ENCODE results near the gene PCSK4. TPM values are rescaled to one million over a fixed set of nuclear protein-coding genes. Genes with fewer than 3 reads are reported as not detected.
A peak's percentile ranks its signal among the peaks of the same experiment; 100 is the strongest.

The PCSK4 gene
- total and polyA plus RNA-seq, 9 of the 15 experiments (the other 6 are each of a cell fraction or from before 2014, with no cell fraction given): 0.01 to 9.1 (median 2.1) TPM; not detected in 1

DNA sequence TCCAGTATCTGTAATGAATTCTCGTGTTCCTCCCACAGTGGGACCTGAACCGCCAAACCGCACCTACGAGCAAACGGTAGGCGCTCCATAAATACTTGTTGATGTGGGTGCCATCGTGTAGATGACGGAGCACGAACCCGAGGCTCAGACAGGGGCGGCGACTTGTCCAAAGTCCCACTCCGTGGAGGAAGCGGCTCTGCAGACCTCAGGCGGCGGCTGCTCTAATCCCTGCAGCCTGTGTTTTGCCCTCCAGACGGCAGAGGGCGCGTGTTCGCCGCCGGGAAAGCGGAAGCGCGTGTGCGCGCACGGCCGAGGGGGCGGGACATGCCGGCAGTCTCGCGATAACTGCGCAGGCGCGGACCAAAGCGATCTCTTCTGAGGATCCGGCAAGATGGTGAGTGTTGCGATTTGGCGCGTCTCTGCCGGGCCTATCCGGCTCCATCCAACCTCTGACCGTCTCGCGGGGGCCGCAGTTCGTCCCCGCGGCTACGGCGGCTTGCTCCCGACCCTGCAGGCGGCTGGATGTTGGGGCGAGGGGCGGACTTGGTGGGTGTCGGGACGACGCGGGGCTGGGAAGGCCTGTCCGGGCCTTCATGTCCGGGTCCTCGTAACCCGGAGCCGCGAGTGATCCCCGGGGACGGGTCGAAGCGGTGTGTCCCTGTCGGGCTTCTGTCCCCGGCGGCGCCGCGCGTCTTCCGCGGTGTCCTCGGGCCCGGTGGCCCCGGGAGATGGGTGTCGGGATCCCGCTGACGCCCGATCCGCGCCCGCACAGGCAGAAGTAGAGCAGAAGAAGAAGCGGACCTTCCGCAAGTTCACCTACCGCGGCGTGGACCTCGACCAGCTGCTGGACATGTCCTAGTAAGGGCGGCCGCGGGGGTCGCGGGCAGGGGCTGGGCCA, 51.9 kb downstream of the PCSK4 start, which contains the start of gene RPS15 (continued):
- TF ChIP-seq, protein P1, sequence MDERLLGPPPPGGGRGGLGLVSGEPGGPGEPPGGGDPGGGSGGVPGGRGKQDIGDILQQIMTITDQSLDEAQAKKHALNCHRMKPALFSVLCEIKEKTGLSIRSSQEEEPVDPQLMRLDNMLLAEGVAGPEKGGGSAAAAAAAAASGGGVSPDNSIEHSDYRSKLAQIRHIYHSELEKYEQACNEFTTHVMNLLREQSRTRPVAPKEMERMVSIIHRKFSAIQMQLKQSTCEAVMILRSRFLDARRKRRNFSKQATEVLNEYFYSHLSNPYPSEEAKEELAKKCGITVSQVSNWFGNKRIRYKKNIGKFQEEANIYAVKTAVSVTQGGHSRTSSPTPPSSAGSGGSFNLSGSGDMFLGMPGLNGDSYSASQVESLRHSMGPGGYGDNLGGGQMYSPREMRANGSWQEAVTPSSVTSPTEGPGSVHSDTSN (CRISPR knock-in tag; IDR thresholded peaks at IDR 0.05; ENCODE audit: low read depth): no peak
- TF ChIP-seq, protein P1 (tag; conservative IDR thresholded peaks at IDR 0.05; ENCODE audit: low read depth): no peak
- TF ChIP-seq TOE1 (IDR thresholded peaks at IDR 0.05; ENCODE audit: borderline replicate concordance) (peak; percentile 72), TOE1 (CRISPR knock-in tag; IDR thresholded peaks at IDR 0.05; ENCODE audit: borderline replicate concordance, low read depth) (no peak), ZNF444 (CRISPR knock-in tag; IDR thresholded peaks at IDR 0.05) (no peak), ZNF584 (CRISPR knock-in tag; IDR thresholded peaks at IDR 0.05; ENCODE audit: low read depth) (no peak), MCM3 (IDR thresholded peaks at IDR 0.05) (no peak), NFRKB (IDR thresholded peaks at IDR 0.05; ENCODE audit: low read depth) (peak; percentile 78), ILK (tag; IDR thresholded peaks at IDR 0.05; ENCODE audit: borderline replicate concordance, low read depth) (no peak), NR2C2 (CRISPR knock-in tag; IDR thresholded peaks at IDR 0.05) (0 out of 2 replicates have a peak, but pooled peaks have one; percentile 52), NR2C2 (tag; IDR thresholded peaks at IDR 0.05) (no peak), U2AF1 (optimal IDR thresholded peaks at IDR 0.05; ENCODE audit: low read depth, low read length) (peak; percentile 96), KLF1 (tag; IDR thresholded peaks at IDR 0.05) (no peak), CREM (IDR thresholded peaks at IDR 0.05; ENCODE audit: low read depth) (peak; percentile 93), NFE2 (IDR thresholded peaks at IDR 0.05; ENCODE audit: low read depth) (peak; percentile 23; the same call in 1 of the 2 replicates), HLTF (IDR thresholded peaks at IDR 0.05) (0 out of 2 replicates have a peak, but pooled peaks have one; percentile 61)
- TF ChIP-seq, protein P2, sequence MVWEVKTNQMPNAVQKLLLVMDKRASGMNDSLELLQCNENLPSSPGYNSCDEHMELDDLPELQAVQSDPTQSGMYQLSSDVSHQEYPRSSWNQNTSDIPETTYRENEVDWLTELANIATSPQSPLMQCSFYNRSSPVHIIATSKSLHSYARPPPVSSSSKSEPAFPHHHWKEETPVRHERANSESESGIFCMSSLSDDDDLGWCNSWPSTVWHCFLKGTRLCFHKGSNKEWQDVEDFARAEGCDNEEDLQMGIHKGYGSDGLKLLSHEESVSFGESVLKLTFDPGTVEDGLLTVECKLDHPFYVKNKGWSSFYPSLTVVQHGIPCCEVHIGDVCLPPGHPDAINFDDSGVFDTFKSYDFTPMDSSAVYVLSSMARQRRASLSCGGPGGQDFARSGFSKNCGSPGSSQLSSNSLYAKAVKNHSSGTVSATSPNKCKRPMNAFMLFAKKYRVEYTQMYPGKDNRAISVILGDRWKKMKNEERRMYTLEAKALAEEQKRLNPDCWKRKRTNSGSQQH (CRISPR knock-in tag; IDR thresholded peaks at IDR 0.05): no peak
- TF ChIP-seq, protein P3, sequence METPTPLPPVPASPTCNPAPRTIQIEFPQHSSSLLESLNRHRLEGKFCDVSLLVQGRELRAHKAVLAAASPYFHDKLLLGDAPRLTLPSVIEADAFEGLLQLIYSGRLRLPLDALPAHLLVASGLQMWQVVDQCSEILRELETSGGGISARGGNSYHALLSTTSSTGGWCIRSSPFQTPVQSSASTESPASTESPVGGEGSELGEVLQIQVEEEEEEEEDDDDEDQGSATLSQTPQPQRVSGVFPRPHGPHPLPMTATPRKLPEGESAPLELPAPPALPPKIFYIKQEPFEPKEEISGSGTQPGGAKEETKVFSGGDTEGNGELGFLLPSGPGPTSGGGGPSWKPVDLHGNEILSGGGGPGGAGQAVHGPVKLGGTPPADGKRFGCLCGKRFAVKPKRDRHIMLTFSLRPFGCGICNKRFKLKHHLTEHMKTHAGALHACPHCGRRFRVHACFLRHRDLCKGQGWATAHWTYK (CRISPR knock-in tag; IDR thresholded peaks at IDR 0.05): peak; percentile 89
- TF ChIP-seq, protein P4, sequence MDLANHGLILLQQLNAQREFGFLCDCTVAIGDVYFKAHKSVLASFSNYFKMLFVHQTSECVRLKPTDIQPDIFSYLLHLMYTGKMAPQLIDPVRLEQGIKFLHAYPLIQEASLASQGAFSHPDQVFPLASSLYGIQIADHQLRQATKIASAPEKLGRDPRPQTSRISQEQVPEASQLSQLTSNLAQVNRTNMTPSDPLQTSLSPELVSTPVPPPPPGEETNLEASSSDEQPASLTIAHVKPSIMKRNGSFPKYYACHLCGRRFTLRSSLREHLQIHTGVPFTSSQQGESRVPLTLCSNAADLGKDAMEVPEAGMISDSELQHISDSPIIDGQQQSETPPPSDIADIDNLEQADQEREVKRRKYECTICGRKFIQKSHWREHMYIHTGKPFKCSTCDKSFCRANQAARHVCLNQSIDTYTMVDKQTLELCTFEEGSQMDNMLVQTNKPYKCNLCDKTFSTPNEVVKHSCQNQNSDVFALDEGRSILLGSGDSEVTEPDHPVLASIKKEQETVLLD (IDR thresholded peaks at IDR 0.05): peak; percentile 87
